HG03103 (cell line): ENCODE data around the gene COL7A1.
"Not testable (repeated sequence)": the region's sequence is repeated elsewhere in the genome, so short reads cannot be mapped to it uniquely, and the experiment has no call there.

Experiments
- ATAC-seq: cut with Tn5 transposase; IDR thresholded peaks from one replicate; pipeline ENCODE4 v1.9.1; 2021; ENCODE audit warnings: low read depth; ENCODE audit not compliant: unreplicated experiment

The COL7A1 gene

DNA sequence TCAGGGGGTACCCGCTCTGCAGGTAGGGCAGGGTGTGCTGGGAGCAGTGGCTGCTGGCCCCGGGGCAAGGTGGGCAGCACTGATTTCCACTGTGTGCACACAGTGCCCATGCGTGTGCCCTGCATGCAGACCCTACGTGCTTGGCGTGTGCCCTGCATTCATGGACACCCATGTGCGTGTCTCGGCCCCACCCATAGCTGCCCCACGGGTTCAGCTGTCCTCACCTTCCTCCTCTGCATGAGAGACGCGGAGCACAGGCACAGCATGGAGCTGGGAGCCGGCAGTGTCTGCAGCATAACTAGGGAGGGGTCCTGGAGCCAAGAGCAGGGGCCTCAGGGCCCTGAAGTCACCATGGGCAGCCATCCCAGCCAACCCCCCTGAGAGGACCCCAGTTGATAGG is 29.9 kb downstream of the COL7A1 start:
- no peak for ATAC-seq

DNA sequence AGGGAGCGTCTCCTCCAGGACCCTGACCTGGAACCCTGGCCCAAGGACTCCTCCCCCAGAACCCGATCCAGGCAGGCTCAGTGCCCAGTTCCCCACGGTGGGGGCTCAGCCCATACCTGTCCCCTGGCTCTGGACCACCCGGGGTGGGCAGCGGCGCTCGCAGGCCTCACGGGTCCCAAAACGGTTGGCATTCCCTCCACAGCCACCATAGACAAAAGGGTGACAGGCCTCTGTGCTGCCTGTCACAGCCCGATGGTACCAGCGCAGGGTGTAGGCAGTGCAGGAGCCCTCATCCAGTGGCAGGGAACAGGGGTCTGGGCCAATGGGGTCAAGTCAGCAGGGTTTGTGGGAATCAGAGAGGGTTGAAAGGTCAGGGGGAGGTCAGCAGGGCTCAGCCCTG is 30.5 kb downstream of the COL7A1 start:
- ATAC-seq: no peak

DNA sequence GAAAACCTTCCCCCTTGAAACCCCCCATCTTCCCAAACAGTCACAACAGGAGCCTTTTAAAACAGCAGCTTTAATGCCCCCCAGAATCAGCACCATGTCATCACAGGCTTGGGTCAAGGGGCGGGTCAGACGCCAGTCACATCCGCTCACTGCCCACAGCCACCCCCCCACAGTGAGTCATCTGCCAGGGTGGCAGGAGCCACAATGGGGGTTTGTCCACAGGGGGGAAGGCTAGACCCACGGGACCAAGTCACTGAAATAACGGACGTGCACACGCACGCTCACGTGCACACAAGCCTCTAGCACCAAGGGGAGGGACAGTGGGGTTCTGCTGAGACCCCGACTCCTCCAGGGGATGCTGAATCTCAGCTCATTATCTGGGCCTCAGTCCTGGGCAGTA is 31.1 kb downstream of the COL7A1 start:
- ATAC-seq: no peak

DNA sequence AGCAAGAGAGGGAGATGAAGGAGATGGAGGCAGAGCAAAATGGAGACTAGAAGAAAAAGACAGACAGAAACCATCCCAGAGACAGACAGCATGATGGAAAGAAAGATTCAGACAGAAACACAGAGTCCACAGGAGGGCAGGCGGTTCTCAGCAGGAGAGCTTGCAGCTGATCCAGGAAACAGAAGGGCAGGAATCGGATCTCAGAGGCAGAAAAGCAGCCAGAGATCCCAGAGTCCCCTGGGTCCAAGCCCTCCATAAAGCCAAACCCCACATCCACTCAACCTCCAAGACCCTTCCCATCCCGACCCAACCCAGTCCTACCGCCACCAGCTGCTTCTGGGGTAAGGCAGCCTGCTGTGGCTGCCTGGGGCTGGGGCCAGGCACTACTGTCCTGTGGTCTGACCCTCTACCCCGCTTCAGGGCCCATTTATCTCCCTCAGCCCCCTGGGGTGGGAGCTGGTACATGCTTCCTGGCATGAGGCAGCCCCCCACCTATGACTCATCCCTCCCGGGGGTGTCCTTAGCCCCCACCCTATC is 31.7 kb downstream of the COL7A1 start, which contains the start of gene UCN2:
UCN2 (minus strand) TSS at position 400 of the 537 bp plus-strand sequence. CDS start 657 bp downstream, outside the sequence.
- ATAC-seq: no peak

DNA sequence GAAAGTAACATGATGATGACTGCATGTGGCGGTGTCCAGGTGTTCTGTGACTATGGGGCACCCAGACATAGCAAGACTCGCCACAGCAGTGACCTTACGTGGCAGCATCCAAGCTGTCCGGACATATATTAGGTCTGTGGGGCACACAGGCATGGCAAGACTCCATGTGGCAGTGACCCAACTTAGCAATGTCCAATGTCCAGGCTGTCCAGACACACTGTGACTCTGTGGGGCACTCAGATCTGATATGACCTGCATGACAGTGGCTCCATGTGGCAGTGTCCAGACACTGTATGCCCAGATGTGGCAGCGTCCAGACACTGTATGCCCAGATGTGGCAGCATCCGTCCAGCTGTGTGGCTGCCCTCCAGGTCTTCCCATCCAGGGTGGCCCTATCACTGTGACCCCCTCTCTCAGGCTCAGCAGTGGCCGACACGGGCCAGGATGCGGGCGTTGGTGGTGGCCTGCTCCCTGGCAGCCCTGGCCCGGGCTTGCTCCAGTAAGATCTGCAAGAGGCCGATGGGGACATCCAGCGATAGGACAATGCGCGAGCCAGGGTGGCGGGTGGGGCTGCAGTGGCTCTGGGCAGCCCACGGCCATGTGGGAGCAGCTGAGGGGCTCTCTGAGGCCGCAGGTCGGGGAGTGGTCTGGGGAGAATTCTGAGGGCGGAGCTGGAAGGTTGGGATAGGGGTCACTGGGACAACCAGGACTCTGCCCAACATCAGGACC is 32.6 kb downstream of the COL7A1 start:
- ATAC-seq: no peak

DNA sequence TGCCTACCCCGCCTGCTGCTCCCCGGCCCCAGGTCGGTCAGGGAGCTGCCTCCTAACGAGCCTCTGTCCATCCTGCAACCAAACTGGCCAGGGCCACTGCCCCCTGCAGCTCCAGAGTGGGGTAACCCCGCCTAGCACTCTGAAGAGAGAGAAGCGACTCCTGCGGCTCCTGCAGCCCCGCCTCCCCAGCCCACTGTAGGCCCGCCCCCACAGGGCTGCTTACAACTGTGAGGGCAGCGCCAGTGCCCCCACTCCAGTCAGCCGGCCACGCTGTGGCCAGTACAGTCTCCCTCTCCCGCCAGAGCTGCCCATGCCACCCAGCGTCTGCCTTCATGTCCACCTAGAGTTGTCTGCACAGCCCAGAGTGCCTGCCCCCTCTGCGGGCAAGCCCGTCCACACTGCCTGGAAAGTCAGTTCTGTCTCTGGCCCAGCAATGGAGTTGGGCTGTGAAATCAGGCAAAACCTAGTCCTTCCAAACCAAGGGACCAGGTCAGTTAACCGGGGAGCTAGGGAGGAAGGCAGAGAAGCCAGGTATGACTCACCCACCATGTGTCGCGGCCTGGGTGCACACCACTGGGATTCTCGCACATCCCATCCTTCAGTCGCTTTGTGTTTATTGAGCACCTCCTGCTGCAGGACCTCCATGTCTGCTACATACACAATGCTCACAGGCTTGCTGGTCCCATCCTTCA is 33.9 kb downstream of the COL7A1 start:
- ATAC-seq: no peak

DNA sequence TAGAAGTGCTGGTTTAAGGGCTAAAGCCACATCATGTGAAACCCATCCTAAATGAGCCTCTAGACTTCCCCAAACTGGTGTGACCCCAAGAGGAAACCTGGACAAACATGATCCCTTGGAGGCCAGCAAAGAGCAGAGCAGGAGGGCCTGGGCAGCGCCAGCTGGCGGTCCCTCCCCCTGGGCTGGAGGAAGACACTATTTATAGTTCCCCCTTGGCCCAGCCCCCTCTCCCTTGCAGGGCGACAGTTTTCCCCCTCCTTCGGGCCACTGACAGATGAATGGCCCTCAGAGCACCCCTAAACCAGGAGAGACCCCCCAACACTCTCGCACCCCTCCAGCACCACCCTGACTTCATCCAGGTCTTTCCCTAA is 34.5 kb downstream of the COL7A1 start:
- ATAC-seq: no peak

DNA sequence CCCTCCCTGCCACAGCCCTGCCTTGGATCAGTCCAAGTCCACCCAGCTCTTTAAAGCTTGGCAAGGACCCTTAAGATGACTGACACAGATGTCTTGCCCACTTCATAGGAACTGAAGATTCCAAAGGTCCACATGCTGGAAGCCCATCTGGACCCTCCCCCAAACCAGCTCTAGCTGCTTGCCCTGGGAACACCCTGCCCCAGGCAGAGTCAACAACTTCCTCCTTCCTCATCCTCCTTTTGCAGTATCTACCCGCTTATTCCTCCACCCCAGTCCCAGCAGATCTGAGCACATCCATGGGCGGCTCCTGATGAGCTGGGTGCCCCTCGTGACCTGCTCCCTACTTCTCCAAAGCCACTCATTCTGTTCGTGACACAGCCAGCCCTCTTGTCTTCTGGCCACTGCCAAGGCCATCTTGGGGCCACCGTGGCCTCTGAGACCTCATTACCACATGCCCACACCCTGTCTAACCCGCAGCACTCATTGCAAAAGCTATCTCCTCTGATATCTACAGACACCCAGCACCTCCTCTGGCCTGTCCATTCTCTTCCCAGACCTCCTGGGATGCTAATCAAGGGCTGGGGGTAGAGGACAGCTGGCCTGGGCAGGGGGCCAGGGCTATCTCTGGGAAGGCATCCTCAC is 36.5 kb downstream of the COL7A1 start:
- ATAC-seq: no peak

DNA sequence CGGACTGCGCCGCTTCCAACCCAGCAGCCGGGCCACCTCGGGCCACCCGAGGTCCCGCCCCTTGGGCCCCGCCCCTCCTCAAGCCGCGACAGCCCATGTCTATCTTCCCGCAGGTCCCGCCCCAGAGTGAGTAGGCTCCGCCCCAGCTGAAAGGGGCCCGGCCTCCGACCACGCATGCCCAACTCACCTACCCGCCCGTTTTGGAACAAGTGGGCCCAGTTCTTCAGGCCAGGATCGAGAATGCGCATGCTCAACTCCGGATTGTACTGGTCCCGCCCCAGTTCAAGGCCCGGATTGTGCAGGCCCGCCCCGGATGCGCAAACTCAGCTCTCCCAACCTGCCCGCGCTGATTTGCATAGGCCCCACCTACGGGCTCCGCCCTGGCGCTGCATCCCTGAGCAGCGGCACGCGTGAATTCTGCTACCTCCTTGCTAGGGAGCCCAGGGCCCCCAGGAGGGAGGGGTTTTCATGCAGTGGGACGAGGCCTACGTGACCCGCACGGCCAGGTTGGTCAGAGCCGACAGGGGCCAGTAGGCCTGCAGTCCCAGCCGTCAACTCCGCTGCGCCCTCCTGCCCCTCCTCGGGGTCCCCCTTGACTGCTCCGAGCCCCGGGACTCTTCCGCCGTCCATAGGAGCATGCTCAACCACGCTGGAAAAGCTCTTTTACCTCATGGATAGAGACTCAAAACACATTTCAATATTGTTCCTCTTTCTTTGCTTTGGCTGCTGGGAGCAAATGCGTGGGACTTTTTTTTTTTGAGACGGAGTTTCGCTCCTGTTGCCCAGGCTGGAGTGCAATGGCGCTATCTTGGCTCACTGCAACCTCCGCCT is 38.1 kb downstream of the COL7A1 start, which contains the start of gene PFKFB4:
PFKFB4 (minus strand) TSS at position 8 of the 831 bp plus-strand sequence. CDS start 26 bp downstream, outside the sequence.
- peak; percentile 81 for ATAC-seq

DNA sequence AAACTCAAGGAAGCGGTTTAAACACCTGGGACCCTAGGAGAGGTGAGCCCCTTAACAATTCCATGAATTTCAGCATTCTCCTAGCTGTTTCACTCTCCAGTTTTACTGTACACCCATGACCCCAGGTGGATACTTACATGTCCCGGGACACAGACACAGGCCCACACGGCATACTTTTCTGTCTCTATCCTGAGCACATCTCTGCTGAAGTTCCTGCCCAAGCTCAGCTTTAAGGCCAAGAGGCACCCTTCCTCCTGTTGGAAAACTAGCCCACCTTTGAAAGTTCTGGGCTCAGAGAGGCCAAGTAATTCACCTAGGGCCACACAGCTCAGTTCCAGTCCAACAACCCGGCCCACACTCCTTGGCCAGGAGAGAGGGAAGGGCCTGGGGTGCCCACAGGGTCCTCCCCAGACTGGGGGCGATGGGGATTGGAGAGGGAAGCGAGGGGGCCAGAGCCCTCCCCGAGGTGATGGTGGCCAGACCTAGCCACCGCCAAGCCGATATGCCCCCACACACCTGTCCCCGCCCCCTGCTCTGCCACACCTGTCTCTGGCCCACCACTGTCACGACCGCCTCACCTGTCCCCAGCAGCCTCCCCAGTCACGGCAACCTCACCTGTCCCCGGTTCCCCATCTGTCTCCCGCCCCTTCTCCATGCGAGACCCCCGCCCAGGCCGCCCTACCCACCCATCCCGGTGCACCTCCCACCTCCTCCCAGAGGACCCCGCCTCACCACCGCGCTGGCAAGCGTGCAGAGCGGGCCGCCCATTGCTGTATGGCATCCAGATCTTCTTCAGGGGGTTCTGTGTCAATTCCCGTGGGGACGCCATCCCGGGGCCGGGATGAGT is 39.0 kb downstream of the COL7A1 start:
- no peak for ATAC-seq

DNA sequence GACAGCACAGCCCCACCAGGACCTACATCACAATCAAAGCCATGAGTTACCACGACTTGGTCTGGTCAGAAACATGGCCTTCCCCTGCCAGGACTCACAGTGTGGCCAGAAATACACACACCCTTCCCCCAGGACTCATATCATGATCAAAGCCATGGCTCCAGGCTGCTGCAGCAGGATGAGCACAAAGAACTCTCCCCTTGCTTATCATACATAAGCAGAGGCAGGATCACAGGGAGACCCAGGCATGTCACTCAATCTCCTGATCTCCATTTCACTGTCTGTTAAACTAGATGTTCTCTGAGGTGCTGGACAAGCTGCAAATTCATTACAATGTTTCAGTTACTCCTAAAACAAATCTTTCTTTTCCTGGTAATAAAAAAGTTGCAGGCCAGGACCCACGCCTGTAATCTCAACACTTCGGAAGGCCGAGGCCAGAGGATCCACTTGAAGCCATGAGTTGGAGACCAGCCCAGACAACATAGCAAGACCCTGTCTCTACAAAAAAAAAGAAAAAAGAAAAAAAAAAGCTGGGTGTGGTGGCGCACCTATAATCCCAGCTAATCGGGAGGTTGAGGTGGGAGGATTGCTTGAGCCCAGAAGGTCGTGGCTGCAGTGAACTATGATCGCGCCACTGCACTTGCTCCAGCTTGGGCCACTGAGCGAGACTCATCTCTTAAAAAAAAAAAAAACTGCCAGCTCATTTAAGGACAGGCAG is 39.7 kb downstream of the COL7A1 start:
- no peak for ATAC-seq

DNA sequence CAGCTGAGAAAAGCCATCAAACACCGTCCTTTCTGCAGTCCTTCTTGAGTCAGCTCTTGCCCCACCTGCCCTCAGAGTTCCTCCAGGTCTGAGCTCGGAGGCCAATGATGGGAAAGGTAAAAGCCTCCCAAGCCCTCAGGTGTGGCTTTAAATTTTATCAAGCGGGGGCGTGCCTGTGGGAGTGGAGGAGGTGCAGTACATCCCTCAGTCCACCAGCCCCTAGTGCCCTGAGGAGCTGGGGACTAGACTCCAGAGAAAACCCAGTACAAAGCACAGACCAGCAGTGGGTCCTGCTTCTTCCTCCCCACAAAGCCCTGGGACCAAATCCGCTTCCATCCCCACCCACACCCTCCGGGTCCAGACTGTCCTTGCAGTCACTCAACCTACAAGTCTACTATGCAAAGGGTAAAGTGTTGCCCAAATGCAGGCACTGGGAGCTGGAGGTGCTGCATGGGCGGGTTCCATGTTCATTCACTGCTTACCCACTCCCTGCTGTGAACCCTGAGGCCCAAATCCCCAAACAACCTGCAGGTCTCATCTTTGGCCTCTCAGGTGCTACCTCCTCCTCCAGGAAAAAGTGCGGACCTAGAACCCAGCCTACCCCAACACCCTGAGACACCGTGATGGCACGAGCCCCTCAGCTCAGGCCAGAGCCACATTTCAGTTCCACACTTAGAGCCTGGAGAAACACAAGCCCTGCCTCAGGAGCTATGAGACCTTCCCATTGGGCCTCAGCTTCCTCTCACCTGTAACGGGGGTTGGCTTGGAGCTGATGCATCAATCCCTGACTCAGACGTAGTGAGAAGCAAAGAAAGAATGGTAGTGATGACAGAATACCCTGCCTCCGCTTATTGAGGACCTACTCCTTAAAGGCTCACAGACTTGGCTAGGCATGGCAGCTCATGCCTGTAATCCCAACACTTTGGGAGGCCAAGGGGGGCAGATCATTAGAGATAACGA is 41.0 kb downstream of the COL7A1 start:
- no peak for ATAC-seq

DNA sequence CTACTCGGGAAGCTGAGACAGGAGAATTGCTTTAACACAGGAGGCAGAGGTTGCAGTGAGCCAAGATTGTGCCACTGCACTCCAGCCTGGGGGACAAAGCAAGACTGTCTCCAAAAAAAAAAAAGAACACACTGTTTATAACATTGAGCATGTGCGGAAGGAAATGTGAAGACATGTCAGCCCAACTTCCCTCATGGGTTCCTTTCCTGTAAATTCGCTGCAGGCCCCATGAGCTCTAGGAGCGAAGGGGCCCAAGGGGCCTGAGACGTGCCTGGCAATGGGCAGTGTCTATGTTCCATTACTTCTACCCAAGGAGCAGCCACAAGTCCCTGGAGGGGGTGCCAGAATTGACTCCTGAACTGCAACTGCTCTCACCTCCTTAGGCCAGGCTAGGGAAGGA is 41.8 kb downstream of the COL7A1 start:
- no peak for ATAC-seq

DNA sequence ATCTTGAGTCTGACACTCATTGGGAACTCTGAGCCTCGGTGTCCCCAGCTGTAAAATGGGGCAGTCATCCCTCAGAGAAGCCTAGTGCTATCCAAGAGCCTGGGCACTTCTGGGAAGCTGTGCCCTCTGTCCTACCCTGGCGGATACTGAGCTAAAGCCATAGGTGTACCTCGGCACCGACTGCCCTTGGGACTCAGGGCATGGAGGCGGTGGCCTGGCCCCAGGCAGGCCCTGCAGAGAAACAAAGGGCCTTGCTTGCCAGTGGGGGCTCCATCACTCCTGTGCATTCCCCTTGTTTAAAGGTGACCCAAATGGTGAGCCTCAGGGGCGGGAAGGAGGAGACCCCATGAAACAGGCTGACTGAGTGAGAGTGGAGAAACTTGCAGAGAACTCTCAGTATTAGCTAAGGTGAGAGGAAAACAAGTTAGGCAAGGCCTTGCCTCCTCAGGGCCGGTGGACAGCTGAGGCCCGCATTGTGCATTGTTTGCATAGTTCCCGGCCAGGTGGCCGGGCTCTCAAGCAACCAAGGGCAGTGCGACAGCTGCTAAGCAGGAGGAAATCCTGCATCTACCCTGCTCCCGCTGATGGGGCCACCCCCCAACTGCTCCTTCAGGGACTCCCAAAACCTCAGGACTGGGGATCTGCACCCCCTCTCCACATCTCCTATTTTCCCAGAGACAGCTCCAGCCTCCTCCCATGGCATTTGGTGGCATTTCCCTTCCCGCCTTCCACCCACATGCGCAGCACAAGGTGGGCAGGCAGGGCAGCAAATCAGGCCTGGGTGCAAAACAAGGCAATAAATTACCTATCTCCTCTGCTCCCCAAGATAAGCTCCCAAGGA is 42.8 kb downstream of the COL7A1 start:
- ATAC-seq: no peak

DNA sequence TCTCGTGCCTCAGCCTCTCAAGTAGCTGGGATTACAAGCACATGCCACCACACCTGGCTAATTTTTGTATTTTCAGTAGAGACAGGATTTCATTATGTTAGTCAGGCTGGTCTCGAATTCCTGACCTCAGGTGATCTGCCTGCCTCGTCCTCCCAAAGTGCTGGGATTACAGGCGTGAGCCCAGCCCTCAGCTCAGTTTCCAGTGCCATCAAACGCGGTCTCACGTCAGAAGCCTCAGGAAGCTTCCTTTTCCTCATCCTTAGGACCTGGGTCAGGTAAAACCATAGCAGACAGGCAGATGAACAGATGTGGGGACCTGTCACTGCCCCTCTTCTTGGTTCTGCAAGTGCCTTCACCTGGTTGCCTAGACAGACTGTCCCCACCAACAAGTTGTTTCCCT is 43.5 kb downstream of the COL7A1 start:
- ATAC-seq: not testable (repeated sequence)

DNA sequence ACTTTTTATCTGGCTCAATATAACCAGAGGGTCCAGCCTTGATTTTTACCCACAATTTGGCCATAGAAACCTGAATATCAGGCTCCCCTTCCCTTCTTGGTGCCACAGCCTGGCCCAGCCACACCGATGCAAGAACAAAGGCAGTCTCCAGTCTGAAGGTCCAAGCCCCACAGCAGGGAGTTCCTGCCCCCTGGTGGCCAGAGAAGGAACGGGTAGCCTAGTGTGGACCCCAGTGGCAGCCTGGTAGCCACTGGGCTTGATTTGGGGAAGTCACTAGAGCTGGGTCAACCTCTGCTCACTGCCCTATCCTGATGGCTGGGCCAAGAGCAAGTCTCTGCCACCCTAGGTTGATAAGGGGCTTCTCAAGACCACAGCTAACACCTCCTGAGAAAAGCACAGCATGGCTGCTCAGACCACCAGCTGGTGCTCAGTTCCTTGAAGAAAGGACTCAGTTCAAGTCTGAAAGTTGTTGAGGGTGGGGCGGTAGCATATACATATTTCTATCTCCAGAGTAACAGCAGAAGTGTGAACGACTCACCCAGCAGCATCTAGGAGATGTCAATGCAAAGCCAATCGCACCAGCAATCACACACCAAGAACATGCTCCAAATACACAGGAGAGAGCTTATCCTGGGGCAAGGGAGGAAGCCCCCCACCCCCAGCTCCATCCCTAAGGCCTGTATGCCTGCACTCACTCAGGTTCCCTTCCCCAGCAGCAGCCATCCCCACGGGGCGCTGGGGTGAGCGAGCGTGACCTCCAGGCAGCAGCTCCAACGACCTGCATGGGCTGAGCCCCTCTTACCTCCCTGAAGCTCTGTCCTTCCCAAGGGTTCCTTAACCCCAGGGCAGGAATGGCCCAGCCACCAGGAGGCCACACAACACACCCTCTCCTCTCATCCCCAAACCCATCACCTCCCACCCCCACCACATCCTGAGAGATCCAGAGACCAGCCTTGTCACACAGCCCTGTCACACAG is 46.1 kb downstream of the COL7A1 start:
- peak; percentile 60 for ATAC-seq
